HG03066 (cell line): ENCODE results near the gene MPL.

Experiments
- ATAC-seq: cut with Tn5 transposase; IDR thresholded peaks from one replicate; pipeline ENCODE4 v1.9.1; 2021; ENCODE audit warnings: low read depth; ENCODE audit not compliant: unreplicated experiment

The MPL gene

GRCh38 chr1:43305926-43306687, 31.5 kb upstream of the MPL start:
- ATAC-seq, result no peak

DNA sequence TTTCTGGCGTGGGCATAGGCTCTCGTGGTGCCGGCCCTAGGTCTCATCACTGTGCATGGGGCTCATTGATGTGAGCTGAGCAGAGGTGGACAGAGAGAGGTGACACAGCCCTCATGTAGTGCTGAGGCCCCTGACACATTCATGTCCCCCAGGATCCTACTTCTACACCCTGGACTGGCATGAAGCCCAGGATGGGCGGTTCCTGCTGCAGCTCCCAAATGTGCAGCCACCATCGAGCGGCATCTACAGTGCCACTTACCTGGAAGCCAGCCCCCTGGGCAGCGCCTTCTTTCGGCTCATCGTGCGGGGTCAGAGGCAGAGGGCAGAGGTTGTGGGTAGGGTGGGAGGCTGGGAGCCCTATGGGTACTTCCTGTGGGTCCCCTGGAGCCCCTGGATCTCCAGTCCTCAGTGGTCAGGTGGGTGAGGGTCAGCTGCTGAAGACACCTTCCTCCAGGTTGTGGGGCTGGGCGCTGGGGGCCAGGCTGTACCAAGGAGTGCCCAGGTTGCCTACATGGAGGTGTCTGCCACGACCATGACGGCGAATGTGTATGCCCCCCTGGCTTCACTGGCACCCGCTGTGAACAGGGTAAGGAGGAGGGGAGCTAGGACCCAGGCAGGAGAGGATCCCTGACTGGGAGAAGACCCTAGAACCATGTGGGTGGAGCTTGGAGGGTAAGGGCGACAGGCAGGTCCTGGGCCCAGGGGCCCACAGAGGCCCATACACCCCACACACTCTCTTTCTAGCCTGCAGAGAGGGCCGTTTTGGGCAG, 30.7 kb upstream of the MPL start:
- no peak for ATAC-seq

DNA sequence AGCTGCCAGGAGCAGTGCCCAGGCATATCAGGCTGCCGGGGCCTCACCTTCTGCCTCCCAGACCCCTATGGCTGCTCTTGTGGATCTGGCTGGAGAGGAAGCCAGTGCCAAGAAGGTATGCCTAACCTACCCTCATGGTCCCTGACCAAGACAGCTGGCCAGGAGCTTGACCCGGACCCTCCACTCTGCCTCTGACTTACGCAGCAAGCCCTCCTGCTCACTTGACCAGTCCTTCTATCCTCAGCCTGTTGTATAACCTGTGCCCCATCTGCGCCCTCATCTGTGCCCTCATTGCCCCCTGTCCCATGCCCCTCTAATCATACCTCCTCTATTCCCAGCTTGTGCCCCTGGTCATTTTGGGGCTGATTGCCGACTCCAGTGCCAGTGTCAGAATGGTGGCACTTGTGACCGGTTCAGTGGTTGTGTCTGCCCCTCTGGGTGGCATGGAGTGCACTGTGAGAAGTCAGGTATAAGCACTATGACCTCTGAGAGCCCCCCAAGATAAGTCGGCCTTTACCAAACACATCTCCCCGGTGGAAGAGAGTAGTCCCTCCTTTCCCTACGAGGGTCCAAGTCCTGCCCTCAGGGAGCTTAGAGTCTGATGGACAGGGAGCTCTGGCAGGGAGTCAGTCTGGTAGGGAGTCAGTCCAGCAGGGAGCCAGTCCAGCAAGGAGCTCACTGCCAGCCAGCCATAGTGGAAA, 30.0 kb upstream of the MPL start:
- ATAC-seq, result no peak

DNA sequence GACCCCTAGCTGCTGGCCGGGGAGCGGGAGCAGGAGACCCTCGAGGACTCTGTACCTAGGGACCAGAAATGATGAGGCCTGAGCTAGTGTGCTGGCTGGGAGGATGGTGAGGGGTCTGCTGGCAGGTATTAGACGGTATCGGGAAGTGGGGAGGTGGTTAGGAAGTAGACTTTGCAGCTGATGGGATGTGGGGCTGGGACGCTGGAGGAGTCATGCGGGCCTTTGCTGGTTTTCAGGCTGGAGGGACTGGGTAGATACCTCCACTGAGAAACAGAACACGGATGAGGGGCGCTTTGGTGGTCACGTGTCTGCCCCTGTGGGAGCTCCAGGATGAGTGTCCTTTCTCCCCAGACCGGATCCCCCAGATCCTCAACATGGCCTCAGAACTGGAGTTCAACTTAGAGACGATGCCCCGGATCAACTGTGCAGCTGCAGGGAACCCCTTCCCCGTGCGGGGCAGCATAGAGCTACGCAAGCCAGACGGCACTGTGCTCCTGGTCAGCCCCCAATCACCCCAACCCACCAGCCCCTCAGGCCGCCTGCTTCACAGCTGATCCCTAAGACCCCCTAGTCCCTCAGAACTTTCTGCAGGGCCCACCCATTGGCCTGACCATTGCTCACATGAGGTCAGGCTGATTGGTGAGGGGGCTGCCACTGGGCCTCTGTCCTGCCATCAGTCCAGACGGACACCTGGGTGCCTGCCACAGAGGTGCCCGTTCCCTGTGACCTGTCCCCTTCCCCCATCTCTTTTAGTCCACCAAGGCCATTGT, 28.8 kb upstream of the MPL start:
- no peak for ATAC-seq

- no peak for ATAC-seq
Measured at GRCh38 chr1:43309405-43310025, 28.1 kb upstream of the MPL start.

GRCh38 chr1:43311521-43311920, 26.1 kb upstream of the MPL start:
- no peak for ATAC-seq

GRCh38 chr1:43312212-43312623, 25.4 kb upstream of the MPL start:
- ATAC-seq, result no peak

GRCh38 chr1:43312663-43313515, 24.7 kb upstream of the MPL start:
- no peak for ATAC-seq

DNA sequence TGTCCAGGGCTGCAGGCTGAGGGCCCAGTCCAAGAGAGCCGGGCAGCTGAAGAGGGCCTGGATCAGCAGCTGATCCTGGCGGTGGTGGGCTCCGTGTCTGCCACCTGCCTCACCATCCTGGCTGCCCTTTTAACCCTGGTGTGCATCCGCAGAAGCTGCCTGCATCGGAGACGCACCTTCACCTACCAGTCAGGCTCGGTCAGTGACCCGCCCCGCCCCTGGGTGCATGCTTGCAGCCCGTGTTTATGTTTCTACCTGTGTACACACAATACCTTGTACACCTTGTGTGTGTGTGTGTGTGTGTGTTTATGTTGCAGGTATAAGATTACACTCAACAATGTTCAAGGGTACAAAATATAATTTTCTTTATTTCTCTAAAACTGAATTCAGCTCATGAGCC, 23.8 kb upstream of the MPL start:
- ATAC-seq, result no peak

- ATAC-seq, result no peak
Measured at GRCh38 chr1:43314233-43314632, 23.4 kb upstream of the MPL start.

DNA sequence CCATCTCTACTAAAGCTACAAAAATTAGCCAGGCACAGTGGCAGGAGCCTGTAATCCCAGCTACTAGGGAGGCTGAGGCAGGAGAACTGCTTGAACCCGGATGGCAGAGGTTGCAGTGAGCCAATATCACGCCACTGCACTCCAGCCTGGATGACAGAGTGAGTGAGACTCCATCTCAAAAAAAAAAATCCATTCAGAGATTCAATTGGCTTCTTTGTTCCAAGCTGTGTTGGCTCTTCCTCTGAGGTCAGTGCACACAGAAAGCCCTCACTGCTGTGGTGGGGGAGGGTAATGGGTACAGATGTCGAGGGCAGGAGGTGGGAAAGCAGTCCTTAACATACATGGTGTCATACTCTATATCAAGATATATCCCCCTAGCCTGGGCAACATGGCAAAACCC, 22.1 kb upstream of the MPL start:
- ATAC-seq, result no peak

GRCh38 chr1:43315963-43316737, 21.5 kb upstream of the MPL start:
- ATAC-seq, result no peak

- no peak for ATAC-seq
Measured at GRCh38 chr1:43316738-43317520, 20.7 kb upstream of the MPL start.

GRCh38 chr1:43317817-43318471, 19.7 kb upstream of the MPL start:
- no peak for ATAC-seq

GRCh38 chr1:43318831-43319230, 18.8 kb upstream of the MPL start:
- no peak for ATAC-seq

DNA sequence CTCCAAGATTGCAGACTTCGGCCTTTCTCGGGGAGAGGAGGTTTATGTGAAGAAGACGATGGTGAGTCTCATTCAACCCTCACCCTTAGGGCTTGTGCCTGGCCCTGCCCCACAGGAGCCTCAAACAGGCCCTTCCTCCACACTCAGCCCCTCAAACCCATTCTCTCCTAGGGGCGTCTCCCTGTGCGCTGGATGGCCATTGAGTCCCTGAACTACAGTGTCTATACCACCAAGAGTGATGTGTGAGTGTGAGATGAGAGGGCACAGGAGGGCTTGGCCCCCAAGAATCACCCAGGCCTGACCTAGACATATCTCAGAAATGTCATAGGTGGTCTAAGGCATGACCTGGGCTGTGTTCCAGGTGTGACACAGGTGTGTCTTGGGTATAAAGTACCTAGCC, 18.3 kb upstream of the MPL start:
- ATAC-seq, result no peak

- no peak for ATAC-seq
Measured at GRCh38 chr1:43319766-43320165, 17.9 kb upstream of the MPL start.
